Upper lobe of left lung (tissue), 6 donors: ENCODE data around the gene ZNF560. TPM values are rescaled to one million over a fixed set of nuclear protein-coding genes. Genes with fewer than 3 reads are reported as not detected.

ENCODE experiments used
- ATAC-seq, 2 donors: fragments of 200-7000 bp; cut with Tn5 transposase; one replicate each; pipeline ENCODE4 v1.9.1; 2022; ENCODE audit warnings: mild to moderate bottlenecking in 2 of 2, moderate library complexity in 2 of 2; ENCODE audit not compliant: low FRiP score in 2 of 2
- DNase-seq, 2 donors: peaks; one replicate each; pipeline ENCODE4 v3.0.0-alpha.2; 2019 to 2020
- H3K27ac ChIP-seq, 4 donors: fragments of 200-600 bp; sonication (generic); one replicate each; pipeline ENCODE4 v1.5.1; 2016 to 2019
- H3K27me3 ChIP-seq, 4 donors: fragments of 200-600 bp; sonication (generic); one replicate each; pipeline ENCODE4 v1.5.1; 2017 to 2019
- H3K36me3 ChIP-seq, 4 donors: fragments of 200-600 bp; sonication (generic); one replicate each; pipeline ENCODE4 v1.5.1; 2016 to 2019
- H3K4me1 ChIP-seq, 4 donors: fragments of 200-600 bp; sonication (generic); one replicate each; pipeline ENCODE4 v1.5.1; 2018 to 2019
- H3K4me3 ChIP-seq, 4 donors: fragments of 200-600 bp; sonication (generic); one replicate each; pipeline ENCODE4 v1.5.1; 2017 to 2019; ENCODE audit warnings: mild to moderate bottlenecking in 2 of 4, moderate library complexity in 1 of 4
- H3K9me3 ChIP-seq, 4 donors: fragments of 200-600 bp; sonication (generic); one replicate each; pipeline ENCODE4 v1.5.1; 2018 to 2019
- EP300 ChIP-seq, 4 donors: sonication (generic); formaldehyde crosslinking; IDR thresholded peaks; one replicate each; pipeline ENCODE4 v1.5.1; 2017; ENCODE audit warnings: antibody characterized with exemption in 4 of 4, control low read depth in 2 of 4
- POLR2A ChIP-seq, 4 donors: fragments of 450-650 bp; IDR thresholded peaks; one replicate each; pipeline ENCODE4 v1.5.1; 2016 to 2017; ENCODE audit warnings: antibody characterized with exemption in 4 of 4, mild to moderate bottlenecking in 2 of 4
- POLR2AphosphoS5 ChIP-seq, 2 donors: sonication (generic); formaldehyde crosslinking; IDR thresholded peaks; one replicate each; pipeline ENCODE4 v1.5.1; 2017; ENCODE audit warnings: antibody characterized with exemption in 2 of 2
- WGBS, 2 donors: methylation state at CpG; one replicate each; pipeline ENCODE4 v1.1.5; 2017 to 2018; 5-methylcytosine and 5-hydroxymethylcytosine counted together
- total RNA-seq, 6 donors: library from RNA; depleted of rRNA in 4 of 6; stranded (reverse); fragments of >200 nt in 4 of 6; gene quantifications; one replicate each; pipeline versions ENCODE4 v1.1.0 to v1.2.1, GENCODE V29; 2016 to 2021
- TF ChIP-seq, protein P1 (sequence below), 6 experiments: fragments of 450-650 bp in 4 of 6; fragments of 200-600 bp in 2 of 6; sonication (generic) in 2 of 6; IDR thresholded peaks; one replicate each; pipeline ENCODE4 v1.5.1; 2016 to 2019; ENCODE audit warnings: antibody characterized with exemption in 6 of 6
- donor health status: DM: no; HTN: no; CAD: no; lungs with moderate emphysema.
- donor health status: DM: no; HTN: yes; CAD: no; lungs with severe emphysema.

Gene ZNF560
- total RNA-seq, 6 donors from 2014 or later, result not detected

DNA sequence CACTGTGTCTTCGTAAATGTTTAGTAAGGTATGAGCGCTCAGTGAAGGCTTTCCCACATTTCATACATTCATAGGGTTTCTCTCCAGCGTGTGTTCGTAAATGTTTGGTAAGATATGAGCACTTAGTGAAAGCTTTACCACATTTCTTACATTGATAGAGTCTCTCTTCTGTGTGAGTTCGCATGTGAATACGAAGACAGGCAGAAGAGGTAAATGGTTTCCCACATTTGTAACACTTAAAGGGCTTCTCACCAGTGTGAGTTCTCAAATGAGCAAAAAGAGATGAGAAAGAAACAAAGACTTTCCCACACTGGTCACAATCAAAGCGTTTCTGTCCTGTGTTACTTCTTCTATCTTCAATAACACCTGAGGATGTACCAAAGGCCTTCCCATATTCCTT lies 31.3 kb downstream of the ZNF560 start:
- no peaks in the 10 kb centered on the region for H3K4me1 ChIP-seq
- peaks cover 17 to 60% (median 47%) of the 10 kb centered on the region in 4 donors for H3K9me3 ChIP-seq
- 90 to 93% methylated on average over 7 of the region's 7 CpGs for WGBS, 2 donors
- ATAC-seq (no peak), DNase-seq (no peak)
- TF ChIP-seq, protein P1, sequence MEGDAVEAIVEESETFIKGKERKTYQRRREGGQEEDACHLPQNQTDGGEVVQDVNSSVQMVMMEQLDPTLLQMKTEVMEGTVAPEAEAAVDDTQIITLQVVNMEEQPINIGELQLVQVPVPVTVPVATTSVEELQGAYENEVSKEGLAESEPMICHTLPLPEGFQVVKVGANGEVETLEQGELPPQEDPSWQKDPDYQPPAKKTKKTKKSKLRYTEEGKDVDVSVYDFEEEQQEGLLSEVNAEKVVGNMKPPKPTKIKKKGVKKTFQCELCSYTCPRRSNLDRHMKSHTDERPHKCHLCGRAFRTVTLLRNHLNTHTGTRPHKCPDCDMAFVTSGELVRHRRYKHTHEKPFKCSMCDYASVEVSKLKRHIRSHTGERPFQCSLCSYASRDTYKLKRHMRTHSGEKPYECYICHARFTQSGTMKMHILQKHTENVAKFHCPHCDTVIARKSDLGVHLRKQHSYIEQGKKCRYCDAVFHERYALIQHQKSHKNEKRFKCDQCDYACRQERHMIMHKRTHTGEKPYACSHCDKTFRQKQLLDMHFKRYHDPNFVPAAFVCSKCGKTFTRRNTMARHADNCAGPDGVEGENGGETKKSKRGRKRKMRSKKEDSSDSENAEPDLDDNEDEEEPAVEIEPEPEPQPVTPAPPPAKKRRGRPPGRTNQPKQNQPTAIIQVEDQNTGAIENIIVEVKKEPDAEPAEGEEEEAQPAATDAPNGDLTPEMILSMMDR (IDR thresholded peaks at IDR 0.05), result no peak
- TF ChIP-seq POLR2A (IDR thresholded peaks at IDR 0.05) (no peak), EP300 (IDR thresholded peaks at IDR 0.05) (no peak)
- H3K27me3 ChIP-seq, result no peaks in the 10 kb centered on the region
- H3K36me3 ChIP-seq, result no peaks in the 10 kb centered on the region
- H3K27ac ChIP-seq, result no peak overlapping the region
- no peak overlapping the region for H3K4me3 ChIP-seq

DNA sequence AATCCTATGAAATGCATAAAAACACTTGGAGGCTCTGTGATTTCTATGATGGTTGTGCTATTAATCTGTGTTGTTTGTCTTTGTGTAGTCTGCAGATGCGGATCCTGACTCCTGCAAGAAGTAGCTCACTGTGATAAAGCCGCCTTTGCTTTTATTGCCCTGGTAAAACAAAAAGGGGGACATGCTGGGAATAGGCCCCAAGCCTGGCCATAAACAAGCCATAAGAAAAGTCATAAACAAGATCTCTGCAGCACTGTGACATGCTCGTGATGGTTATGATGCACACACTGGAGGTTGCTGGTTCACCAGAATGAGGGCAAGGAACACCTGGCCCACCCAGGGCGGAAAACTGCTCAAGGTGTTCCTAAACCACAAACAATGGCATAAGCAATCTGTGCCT lies 36.5 kb downstream of the ZNF560 start:
- Histone ChIP-seq H3K4me1 (no peaks in the 10 kb centered on the region), H3K27me3 (no peaks in the 10 kb centered on the region), H3K4me3 (no peak overlapping the region), H3K27ac (no peak overlapping the region), H3K9me3 (peaks cover 14 to 86% (median 61%) of the 10 kb centered on the region in 4 donors), H3K36me3 (no peaks in the 10 kb centered on the region)
- DNase-seq (no peak), ATAC-seq (no peak)
- WGBS, 2 donors, result 92% methylated on average over 4 of the region's 4 CpGs
- TF ChIP-seq, protein P1 (IDR thresholded peaks at IDR 0.05), result no peak
- TF ChIP-seq EP300 (IDR thresholded peaks at IDR 0.05), result no peak
- no peak for TF ChIP-seq POLR2A (IDR thresholded peaks at IDR 0.05)
- TF ChIP-seq POLR2AphosphoS5 (IDR thresholded peaks at IDR 0.05), result no peak

DNA sequence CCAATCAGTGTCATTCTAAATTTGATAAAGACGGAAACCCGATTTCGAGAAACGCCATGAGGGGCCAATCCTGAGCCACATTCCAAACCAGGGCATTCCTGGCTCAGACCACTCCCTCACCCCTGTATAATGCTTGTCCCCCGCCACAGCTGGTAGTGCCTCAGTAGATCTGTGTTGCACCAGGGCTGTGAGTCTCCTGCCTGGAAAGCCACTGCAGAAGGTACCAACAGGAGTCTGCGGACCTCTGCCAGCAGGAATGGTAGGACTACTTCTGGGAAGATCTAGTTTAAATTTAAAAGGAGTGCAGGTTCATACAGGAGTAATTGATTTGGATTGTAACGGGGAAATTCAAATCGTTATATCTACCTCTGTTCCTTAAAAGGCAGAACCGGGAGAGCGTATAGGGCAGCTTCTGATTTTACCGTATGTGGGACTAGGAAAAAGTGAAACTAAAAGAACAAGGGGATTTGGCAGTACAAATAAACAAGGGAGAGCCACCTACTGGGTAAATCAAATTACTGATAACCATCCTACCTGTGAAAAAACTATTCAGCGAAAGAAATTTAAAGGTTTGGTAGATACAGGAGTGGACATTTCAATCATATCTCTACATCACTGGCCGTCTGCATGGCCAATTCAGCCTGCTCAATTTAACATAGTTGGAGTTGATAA lies 42.3 kb downstream of the ZNF560 start:
- Histone ChIP-seq H3K36me3 (no peaks in the 10 kb centered on the region), H3K9me3 (peaks cover 23 to 88% (median 75%) of the 10 kb centered on the region in 4 donors), H3K4me1 (no peaks in the 10 kb centered on the region), H3K4me3 (no peak overlapping the region), H3K27ac (no peak overlapping the region), H3K27me3 (no peaks in the 10 kb centered on the region)
- TF ChIP-seq POLR2A (IDR thresholded peaks at IDR 0.05) (no peak), POLR2AphosphoS5 (IDR thresholded peaks at IDR 0.05) (no peak), EP300 (IDR thresholded peaks at IDR 0.05) (no peak)
- TF ChIP-seq, protein P1 (IDR thresholded peaks at IDR 0.05), result no peak
- no peak for ATAC-seq
- WGBS, 2 donors, result 82 to 86% methylated on average over 12 to 13 of the region's 13 CpGs
- DNase-seq, result no peak

DNA sequence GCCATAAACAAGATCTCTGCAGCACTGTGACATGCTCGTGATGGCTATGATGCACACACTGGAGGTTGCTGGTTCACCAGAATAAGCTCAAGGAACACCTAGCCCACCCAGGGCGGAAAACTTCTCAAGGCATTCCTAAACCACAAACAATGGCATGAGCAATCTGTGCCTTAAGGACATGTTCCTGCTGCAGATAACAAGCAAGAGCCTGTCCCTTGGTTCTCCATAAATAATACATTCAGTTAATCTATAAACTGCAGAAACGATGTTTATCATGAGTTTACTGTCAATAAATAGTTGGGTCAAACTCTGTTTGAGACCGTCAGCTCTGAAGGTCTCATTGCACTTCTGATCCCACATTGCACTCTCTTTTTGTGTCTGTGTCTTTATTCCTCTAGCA lies 44.5 kb downstream of the ZNF560 start:
- peaks cover 32 to 91% (median 83%) of the 10 kb centered on the region in 4 donors for H3K9me3 ChIP-seq
- no peak for TF ChIP-seq EP300 (IDR thresholded peaks at IDR 0.05)
- no peak for TF ChIP-seq POLR2A (IDR thresholded peaks at IDR 0.05)
- TF ChIP-seq, protein P1 (IDR thresholded peaks at IDR 0.05), result no peak
- no peak for TF ChIP-seq POLR2AphosphoS5 (IDR thresholded peaks at IDR 0.05)
- no peak for DNase-seq
- no peaks in the 10 kb centered on the region for H3K27me3 ChIP-seq
- H3K4me3 ChIP-seq, result no peak overlapping the region
- no peaks in the 10 kb centered on the region for H3K36me3 ChIP-seq
- H3K27ac ChIP-seq, result no peak overlapping the region
- WGBS, 2 donors, result 91 to 93% methylated on average over 4 of the region's 4 CpGs
- H3K4me1 ChIP-seq, result no peaks in the 10 kb centered on the region
- no peak for ATAC-seq

DNA sequence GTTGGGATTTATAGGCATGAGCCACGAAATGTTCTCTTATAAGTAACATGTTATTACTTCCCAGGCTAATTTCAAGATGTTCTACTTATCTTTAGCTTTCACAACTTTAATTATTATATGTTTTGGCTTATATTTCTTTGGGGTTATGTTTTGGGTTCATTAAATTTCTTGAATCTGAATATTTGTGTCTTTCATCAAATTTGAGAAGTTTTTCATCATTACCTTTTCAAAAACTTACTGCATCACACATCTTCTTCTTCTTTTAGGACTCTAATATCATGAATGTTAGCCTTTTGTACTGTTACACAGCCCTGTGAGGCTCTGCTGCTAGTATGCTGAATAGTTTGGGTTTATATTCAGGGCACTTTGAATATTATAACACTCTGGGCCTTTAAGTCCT lies 53.4 kb downstream of the ZNF560 start:
- Histone ChIP-seq H3K27ac (no peak overlapping the region), H3K4me3 (no peak overlapping the region), H3K4me1 (no peaks in the 10 kb centered on the region), H3K9me3 (peaks cover 6 to 70% (median 60%) of the 10 kb centered on the region in 4 donors), H3K27me3 (no peaks in the 10 kb centered on the region), H3K36me3 (no peaks in the 10 kb centered on the region)
- ATAC-seq (no peak), DNase-seq (no peak)
- 63 to 86% methylated on average over 1 of the region's 1 CpG for WGBS, 2 donors
- TF ChIP-seq POLR2AphosphoS5 (IDR thresholded peaks at IDR 0.05), result no peak
- TF ChIP-seq EP300 (IDR thresholded peaks at IDR 0.05), result no peak
